H1 (cell line): Measurements from ENCODE around the gene TAF4. TPM values are rescaled to one million over a fixed set of nuclear protein-coding genes. Genes with fewer than 3 reads are reported as not detected.

Experiments
- ATF3 ChIP-seq: IDR thresholded peaks from 2 replicates; pipeline ENCODE4 v1.6.1; 2011; ENCODE audit warnings: low read depth, mild to moderate bottlenecking, low read length; ENCODE audit not compliant: insufficient read depth
- CHD1 ChIP-seq: IDR thresholded peaks from 2 replicates; pipeline ENCODE4 v1.6.1; 2012; ENCODE audit warnings: low read depth, low read length, improper control_type of control experiment
- CTCF ChIP-seq, 3 experiments: IDR thresholded peaks; 1 replicate in 2 of 3; 2 replicates in 1 of 3; pipeline versions ENCODE4 v1.5.1 to v1.6.1; 2011; ENCODE audit warnings: low read length in 3 of 3, mild to moderate bottlenecking in 3 of 3, inconsistent platforms in 2 of 3, low read depth in 1 of 3, moderate library complexity in 1 of 3; ENCODE audit not compliant: insufficient read depth in 1 of 3; ENCODE audit errors: control extremely low read depth in 1 of 3
- JUN ChIP-seq: IDR thresholded peaks from 2 replicates; pipeline ENCODE4 v1.6.1; 2011; ENCODE audit warnings: low read depth, mild to moderate bottlenecking, improper control_type of control experiment, low read length
- POU5F1 ChIP-seq: IDR thresholded peaks from 2 replicates; pipeline ENCODE4 v1.6.1; 2011; ENCODE audit warnings: low read depth, mild to moderate bottlenecking, low read length, moderate library complexity
- RNF2 ChIP-seq: fragments of 200-900, 300-1000 bp; sonication (generic); IDR thresholded peaks from 2 replicates; pipeline ENCODE4 v1.7.1; 2016; ENCODE audit warnings: borderline replicate concordance, low read depth, mild to moderate bottlenecking, antibody characterized with exemption, low read length; ENCODE audit not compliant: poor library complexity, severe bottlenecking; ENCODE audit errors: missing control alignments
- YY1 ChIP-seq: IDR thresholded peaks from 2 replicates; pipeline ENCODE4 v1.6.1; 2011; ENCODE audit warnings: low read depth, mild to moderate bottlenecking, low read length
- polyA plus RNA-seq, 7 experiments: library from polyadenylated mRNA; depleted of rRNA in 3 of 7; stranded (reverse) in 5 of 7; unstranded in 2 of 7; fragments of >200 nt in 5 of 7; fragments of 200-250 nt in 2 of 7; gene quantifications; 1 replicate in 5 of 7; 2 replicates in 1 of 7; 4 replicates in 1 of 7; pipeline versions ENCODE4 v1.2.1 to v1.2.3, GENCODE V29; 2011 to 2013; ENCODE audit warnings: missing spikeins in 2 of 7, mixed read lengths in 2 of 7
- total RNA-seq: library from RNA; stranded (reverse); fragmentation: NEBNext Ultra II Directional; extraction: Animal tissue kit (Norgen Biotek cat#: 25700); gene quantifications from 2 replicates; pipeline ENCODE4 v1.2.1, GENCODE V29; 2021

Gene TAF4
- total and polyA plus RNA-seq, 2 of the 8 experiments (the other 6 are each of a cell fraction or from before 2014, with no cell fraction given): 16.0 to 30.1 TPM

DNA sequence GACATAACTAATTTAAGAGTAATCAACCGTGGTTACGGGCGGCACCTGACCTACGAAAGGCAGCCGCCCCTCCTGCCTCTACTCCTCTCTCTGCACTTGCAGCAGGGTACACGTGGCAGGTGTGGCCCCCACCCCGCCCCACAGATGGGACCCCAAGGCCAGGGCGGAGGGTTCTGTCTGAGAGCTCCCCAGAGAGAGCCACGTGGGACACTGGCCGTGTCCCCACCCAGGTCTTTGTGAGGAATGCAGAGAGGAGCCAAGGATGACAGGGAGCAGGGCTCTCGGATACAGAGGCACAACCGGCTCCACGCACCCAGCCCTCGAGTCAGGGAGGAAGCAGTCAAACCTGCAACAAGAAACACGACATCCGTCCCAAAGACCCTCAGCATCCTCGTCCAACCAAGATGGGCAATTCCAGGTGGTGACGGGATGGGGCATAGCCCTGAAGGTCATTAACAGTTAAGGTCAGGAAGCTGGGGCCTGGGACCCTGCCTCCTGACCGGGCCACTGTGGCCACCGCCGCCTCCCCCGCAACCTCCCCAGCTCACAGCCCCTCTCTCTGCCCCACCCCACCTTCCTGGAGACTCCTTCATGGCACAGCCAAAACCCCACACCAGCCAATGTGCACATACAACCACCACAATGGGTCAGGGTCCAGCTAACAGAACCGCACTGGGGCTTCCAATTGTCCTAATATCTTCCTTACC is 47.1 kb downstream of the TAF4 start (continued):
- TF ChIP-seq ATF3: no peak
- TF ChIP-seq YY1: no peak
- no peak for TF ChIP-seq RNF2
- TF ChIP-seq CHD1: no peak
- TF ChIP-seq JUN: no peak
- no peak for TF ChIP-seq CTCF (IDR thresholded peaks at IDR 0.05; ENCODE audit: control extremely low read depth in 1 of 3, insufficient read depth in 1 of 3, low read depth in 1 of 3, low read length in 3 of 3)
- no peak for TF ChIP-seq POU5F1
- TF ChIP-seq, all 59 proteins: peak for 0
